GF-D8 (cell line): ENCODE measurements around the gene ABLIM3.
A peak's percentile ranks its signal among the peaks of the same experiment; 100 is the strongest.

Source experiments
- DNase-seq: peaks from one replicate; lab custom pipeline; 2025; lab: John Stamatoyannopoulos, UW

ABLIM3 gene

GRCh38 chr5:149219584-149219983, 78.3 kb downstream of the ABLIM3 start:
- DNase-seq = no peak

GRCh38 chr5:149220750-149221149, 79.5 kb downstream of the ABLIM3 start:
- no peak for DNase-seq

GRCh38 chr5:149221326-149221725, 80.0 kb downstream of the ABLIM3 start:
- DNase-seq = no peak

GRCh38 chr5:149221731-149222342, 80.5 kb downstream of the ABLIM3 start:
- no peak for DNase-seq

DNA sequence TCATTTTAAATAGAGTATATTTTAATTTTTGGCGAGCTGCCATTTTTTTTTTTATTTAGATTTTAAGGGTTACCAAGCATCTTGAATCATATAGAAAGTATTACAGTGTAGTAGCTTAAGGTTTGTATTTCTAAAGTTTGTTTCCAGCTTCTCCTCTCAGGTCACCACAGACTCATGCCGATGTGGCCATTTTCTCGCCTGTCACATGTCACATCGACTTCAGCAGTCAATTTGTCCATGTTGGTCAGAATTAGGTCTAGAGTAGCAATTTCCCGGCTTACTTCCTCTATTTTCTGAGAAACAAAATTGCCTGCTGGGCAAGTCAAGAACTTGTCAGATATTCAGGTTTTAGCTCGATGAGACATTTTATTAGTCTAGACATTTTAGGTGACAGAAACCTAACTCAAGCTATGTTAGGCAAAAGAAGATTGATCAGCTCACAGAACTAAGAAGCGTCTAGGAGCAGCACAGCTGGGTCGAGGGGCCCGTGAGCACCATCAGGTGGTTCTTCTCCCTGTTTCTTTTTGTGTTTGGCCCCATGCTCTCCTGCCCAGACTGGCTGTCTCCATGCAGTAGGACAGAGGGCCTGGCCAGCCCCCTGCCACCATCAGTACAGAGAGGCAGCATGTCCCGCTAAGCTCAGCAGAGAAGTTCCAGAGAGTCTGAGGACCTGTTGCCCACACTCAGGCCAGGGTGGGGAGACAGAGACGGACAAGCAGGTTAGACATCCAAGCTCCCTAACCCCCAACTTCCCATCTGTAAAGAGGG, 82.0 kb downstream of the ABLIM3 start:
- no peak for DNase-seq

GRCh38 chr5:149224282-149224681, 83.0 kb downstream of the ABLIM3 start:
- DNase-seq = no peak

DNA sequence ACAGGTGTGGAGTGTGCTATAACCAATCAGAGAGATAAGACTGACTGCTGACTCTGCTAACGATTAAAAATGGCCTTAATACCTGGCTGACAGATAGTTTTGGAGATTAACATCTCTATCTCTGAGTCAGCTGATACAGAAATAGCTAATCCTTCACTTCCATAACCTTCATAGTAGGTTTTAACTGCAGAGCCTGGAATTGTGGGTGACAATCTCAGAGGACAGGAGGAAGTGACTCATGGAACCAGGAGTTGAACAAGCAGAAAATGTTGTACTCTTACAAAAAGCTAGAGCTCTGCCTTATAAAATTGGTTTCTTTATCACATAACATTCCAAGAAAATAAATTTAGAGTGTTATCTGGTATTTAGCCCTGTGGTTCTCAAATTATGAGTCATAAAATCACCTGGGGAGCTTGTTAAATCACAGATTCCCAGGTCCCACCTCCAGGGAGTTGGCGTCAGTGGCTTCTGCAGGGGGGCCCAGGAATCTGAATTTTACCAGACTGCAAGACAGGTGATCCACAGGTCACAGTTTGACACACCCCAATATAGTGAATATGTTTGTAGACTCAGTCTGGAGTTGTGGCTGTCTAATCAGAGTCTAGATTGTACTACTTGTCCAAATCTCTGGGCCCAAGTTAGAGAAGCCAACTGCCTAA, 86.0 kb downstream of the ABLIM3 start:
- DNase-seq = no peak

DNA sequence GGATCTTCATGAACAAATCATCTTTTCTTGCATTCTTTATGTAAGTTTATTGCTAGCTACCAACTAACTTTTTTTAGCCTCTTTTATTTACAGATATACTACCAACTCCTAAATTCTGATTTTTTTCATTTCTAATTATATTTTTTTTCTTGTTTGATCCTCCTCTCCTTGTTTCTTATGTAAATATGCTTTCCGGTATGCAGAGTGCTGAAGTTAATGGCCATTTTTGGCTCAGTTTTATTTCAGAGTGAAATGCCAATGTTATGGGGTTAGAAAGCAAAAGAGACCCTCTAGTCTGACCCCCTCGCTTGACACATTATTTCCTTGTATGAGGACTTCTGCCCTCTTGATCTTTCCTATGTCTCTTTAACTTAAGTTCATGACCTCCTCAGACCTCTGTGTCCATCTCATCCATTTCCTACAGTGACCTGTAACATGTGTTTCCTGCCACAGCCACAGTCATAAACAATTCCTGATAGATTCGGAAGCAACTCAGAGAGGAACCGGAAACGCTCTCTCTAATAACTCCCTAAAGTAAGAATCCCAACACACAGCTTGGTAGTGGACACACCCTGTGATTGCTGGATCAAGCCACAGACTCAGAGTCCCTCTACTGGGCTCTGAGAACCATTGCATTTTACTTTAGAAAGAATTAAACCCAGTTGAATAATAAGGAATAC, 87.5 kb downstream of the ABLIM3 start:
- DNase-seq = no peak

DNA sequence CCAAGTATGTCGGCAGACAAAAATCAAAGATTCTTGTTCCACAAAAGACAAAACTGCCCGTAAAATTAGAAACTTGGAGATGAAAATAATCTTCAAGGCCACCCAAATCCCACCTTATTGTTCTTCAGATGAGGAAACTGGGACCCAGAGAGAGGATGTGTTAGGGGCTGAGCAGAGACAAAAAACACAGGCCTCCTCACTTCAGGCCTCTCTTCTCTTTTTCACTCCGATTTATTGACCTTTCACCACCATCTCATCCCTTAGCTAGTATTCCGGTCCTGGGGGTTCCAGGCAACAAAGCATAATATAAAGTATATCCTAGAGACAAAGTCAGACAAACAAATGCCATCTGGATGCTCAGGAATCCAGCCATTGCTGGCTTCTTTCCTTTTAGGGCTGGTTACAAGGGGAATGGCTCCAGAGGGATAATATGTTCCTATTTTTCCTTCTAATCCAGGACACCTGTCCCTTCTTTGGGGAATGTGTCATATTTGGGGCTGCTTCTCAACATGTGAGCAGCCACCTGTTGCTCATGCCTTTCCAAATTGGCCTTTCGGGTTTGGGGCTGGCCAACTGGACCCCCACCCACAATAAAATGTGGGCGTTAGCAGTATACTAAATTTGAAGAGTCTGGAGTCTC, 88.1 kb downstream of the ABLIM3 start:
- DNase-seq = no peak

- no peak for DNase-seq
These were observed 94.5 kb downstream of the ABLIM3 start for GRCh38 chr5:149235841-149236240.

- no peak for DNase-seq
These were observed 96.4 kb downstream of the ABLIM3 start for GRCh38 chr5:149237662-149238061.

GRCh38 chr5:149238540-149238939, 97.2 kb downstream of the ABLIM3 start:
- no peak for DNase-seq

GRCh38 chr5:149239917-149240316, 98.6 kb downstream of the ABLIM3 start:
- DNase-seq = no peak

DNA sequence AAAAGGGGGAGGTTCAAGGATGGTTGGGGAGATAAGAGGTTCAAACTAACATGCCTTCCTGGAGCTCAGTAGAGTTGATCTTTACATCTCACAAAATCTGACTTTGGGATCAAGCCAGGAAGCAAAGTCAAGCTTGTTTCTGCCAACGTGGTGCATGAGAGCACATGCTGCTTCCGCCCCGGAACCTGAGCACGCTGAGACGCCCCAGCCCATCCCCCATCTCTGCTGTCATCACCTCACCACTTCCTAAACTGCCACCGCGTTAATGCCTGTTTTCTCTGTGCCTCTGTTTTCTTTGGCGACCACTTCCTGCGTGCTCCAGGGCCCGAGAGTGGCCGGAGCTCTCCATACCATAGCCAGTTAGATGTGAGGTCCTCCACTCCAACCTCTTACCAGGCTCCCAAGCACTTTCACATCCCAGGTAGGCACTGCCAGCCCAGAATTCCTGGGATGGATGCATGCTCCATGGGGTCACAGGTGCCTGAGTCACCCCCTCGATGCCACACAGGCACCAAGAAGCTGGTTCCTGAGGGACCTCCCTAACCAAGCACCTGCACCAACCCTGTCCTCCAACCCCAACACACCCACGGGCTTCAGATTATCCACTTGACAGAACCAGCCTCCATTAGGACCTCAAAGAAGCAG, 99.2 kb downstream of the ABLIM3 start:
- DNase-seq = peak; percentile 67

- no peak for DNase-seq
These were observed 101.0 kb downstream of the ABLIM3 start for GRCh38 chr5:149242339-149242738.

DNA sequence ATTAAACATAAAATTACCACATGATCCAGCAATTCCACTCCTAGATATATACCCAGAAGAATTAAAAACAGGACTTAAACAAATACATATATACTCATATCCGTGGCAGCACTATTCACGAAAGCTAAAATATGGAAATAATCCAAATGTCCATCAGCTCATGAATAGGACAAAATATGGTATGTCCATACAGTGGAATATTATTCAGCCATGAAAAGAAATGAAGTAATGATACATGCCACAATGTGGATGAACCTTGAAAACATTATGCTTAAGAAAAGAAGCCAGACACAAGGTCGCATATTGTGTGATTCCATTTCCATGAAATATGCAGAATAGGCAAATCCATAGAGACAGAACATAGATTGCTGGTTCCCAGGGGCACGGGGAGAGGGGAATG, 105.6 kb downstream of the ABLIM3 start:
- DNase-seq = no peak

DNA sequence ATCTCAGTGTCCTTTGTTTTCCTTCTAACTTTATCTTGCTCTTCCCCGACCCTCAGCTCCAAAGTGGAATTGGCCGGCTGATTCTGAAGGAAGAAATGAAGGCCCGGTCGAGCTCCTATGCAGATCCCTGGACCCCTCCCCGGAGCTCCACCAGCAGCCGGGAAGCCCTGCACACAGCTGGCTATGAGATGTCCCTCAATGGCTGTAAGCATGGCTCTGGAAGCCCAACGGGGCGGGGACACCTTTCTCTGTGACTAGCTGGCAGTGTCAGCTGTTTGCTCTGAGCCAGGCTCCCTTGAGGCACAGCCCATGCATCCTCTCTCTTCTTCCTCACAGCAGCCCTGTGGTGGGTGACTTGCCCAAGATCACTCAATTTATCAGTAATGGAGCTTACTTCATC, 106.4 kb downstream of the ABLIM3 start:
- DNase-seq = no peak

- no peak for DNase-seq
These were observed 110.3 kb downstream of the ABLIM3 start for GRCh38 chr5:149251546-149251945.

DNA sequence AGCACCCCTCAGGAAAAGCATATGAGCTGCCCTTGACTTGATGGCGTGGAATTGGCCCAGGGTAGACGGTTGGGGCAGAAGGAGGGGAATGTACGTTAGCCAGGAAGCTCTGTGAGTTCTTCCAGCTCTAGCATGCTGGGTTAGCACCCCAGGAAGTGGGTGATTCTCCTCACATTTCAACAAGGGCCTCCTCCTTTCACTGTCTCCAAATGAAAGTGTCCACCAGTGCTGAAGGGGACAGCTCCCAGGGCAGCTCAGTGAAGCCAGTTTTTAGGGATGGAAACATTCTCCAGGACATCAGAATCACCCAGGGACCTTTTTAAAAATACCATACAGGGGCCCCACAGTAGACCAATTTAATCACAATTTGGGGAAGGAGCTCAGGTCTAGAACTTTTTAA, 113.2 kb downstream of the ABLIM3 start:
- DNase-seq = no peak

DNA sequence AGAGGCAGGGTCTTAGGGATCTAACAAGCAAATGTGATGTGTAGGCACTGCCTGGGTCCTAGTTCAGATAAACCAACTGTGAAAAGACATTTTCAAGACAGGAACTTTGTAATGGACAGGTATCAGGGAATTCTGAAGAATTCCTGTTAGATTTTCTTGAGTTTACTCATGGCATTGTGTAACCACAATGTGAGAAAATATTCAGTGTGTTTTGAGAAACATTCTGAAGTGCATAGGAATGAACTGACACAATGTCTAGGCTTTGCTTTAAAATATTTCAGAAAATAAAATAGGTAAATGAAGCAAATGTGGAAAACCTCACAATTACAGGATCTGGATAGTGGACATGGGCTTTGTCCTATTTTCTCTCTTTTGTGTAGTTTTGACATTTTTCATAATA, 115.2 kb downstream of the ABLIM3 start:
- DNase-seq = no peak

DNA sequence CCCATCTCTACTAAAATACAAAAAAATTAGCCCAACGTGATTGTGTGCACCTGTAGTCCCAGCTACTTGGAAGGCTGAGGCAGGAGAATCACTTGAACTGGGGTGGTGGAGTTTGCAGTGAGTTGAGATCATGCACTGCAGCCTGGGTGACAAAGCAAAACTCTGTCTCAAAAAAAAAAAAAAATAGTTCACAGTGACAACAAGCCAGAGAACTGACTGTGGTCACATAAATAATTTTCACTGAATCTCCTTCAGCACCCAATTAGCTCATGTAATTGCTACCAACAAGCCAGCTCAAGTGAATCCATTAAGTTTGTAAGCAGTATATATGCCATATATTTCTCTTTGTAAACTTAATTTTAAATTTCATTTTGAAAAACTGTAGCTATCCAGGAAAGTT, 115.8 kb downstream of the ABLIM3 start:
- DNase-seq = no peak
